Panc1 (cell line): ENCODE data around the gene SUPT5H.

ENCODE experiments used
- CTCF ChIP-seq: fragments of 450-650 bp; IDR thresholded peaks from 2 replicates; pipeline ENCODE4 v1.5.1; 2017; ENCODE audit warnings: mild to moderate bottlenecking
- POLR2AphosphoS5 ChIP-seq: IDR thresholded peaks from 2 replicates; pipeline ENCODE4 v1.6.1; 2012; ENCODE audit warnings: mild to moderate bottlenecking, low read depth, low read length, moderate library complexity
- REST ChIP-seq, 2 experiments: IDR thresholded peaks; 2 replicates each; pipeline ENCODE4 v1.6.1; 2011 to 2012; ENCODE audit warnings: low read depth in 2 of 2, control low read depth in 1 of 2, low read length in 1 of 2, mild to moderate bottlenecking in 1 of 2, moderate library complexity in 1 of 2; ENCODE audit not compliant: insufficient read depth in 1 of 2

GRCh38 chr19:39411832-39412099 lies 33.6 kb upstream of the SUPT5H start:
- no peak for TF ChIP-seq CTCF
- TF ChIP-seq REST (IDR thresholded peaks at IDR 0.05; ENCODE audit: insufficient read depth in 1 of 2, low read depth in 2 of 2, low read length in 1 of 2) = no peak
- no peak for TF ChIP-seq POLR2AphosphoS5
